GM10248 (cell line): Measurements from ENCODE around the gene RSBN1L.

Experiments
- CTCF ChIA-PET: fragments of 300-600 bp; sonication (Branson Sonifier 250); formaldehyde crosslinking; extraction: SDS; loops from one replicate; lab custom pipeline; 2021; ENCODE audit warnings: antibody characterized with exemption; lab: Yijun Ruan, JAX
- POLR2A ChIA-PET: fragments of 350-650 bp; sonication (Branson Sonifier 250); formaldehyde crosslinking; extraction: SDS; loops from one replicate; lab custom pipeline; 2020; ENCODE audit warnings: antibody characterized with exemption; lab: Yijun Ruan, JAX
- DNase-seq: peaks from one replicate; pipeline ENCODE4 v3.0.0; 2012; ENCODE audit errors: extremely low spot score
- TF ChIP-seq, protein P1 (sequence below): IDR thresholded peaks from 2 replicates; pipeline ENCODE4 v1.5.1; 2012; ENCODE audit warnings: mild to moderate bottlenecking, low read depth; ENCODE audit errors: extremely low read depth, missing control alignments, control extremely low read depth

RSBN1L gene

DNA sequence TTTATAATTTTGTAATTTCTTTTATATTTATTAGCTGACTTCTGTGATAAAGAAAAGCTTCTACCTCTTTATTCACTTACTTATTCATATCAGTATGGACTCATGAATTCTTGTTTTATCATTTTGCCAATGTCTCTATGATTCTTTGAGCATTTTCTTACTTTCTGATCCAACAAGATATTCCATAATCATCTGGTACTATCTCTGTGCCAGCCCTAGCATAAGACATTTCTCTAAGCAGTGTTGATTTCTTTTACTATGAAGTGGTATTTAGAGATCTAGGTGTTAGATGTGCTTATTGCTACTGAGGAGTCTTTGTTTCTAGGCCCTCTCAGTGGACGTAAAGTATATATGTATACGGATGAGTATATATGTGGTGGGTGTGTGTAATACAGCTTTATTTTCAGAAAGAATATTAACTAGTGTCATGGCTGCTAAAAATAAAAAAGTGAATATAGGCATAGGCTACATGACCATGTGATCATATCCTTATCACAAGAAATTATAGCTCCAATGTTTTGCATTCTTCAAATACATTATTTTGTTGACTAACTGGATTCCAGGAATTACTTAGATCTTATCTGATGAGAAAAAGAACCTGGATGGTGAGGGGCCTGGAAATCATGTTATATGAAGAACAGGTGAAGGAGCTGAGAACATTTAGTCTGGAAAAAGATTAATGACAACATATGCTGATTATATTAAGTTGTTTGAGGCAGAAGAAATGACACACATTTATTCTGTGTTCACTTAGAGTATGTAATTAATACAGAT is 115.4 kb downstream of the RSBN1L start:
- ChIA-PET CTCF (interaction anchor here (0.7 to 3.3 kb wide), 5 partner anchors 9 to 122 kb away, joined by 3 to 14 read pairs (median 4); partner anchors contain the start of genes PHTF2 and TMEM60), POLR2A (no interaction called here)
- DNase-seq, result no peak
- TF ChIP-seq, protein P1, sequence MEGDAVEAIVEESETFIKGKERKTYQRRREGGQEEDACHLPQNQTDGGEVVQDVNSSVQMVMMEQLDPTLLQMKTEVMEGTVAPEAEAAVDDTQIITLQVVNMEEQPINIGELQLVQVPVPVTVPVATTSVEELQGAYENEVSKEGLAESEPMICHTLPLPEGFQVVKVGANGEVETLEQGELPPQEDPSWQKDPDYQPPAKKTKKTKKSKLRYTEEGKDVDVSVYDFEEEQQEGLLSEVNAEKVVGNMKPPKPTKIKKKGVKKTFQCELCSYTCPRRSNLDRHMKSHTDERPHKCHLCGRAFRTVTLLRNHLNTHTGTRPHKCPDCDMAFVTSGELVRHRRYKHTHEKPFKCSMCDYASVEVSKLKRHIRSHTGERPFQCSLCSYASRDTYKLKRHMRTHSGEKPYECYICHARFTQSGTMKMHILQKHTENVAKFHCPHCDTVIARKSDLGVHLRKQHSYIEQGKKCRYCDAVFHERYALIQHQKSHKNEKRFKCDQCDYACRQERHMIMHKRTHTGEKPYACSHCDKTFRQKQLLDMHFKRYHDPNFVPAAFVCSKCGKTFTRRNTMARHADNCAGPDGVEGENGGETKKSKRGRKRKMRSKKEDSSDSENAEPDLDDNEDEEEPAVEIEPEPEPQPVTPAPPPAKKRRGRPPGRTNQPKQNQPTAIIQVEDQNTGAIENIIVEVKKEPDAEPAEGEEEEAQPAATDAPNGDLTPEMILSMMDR, result no peak

GRCh38 chr7:77812290-77812685 is 116.0 kb downstream of the RSBN1L start:
- TF ChIP-seq, protein P1, result no peak
- CTCF ChIA-PET, result interaction anchor here (0.9 to 3.3 kb wide), 4 partner anchors 9 to 32 kb away, joined by 3 to 14 read pairs (median 7); partner anchors contain the start of genes PHTF2 and TMEM60
- no peak for DNase-seq
- POLR2A ChIA-PET, result no interaction called here

DNA sequence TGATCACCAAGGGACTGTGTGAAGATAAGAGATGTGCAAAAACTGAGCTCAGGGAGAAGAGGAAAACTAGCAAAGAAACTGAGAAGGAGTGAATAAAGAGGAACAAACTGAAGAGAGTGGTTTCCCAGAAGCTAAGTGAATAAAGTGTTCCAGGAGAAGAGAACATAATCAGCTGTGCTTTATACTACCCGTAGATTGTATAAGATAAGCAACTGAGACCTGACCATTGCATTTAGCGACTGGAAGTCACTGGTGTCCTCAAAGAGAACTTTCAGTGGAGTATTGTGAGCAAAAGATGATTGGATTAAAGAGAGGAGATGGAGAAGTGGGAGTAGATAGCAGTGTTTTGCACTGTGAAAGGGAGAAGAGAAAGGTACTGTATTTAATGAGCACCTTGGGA is 116.9 kb downstream of the RSBN1L start:
- no peak for DNase-seq
- TF ChIP-seq, protein P1, result no peak
- POLR2A ChIA-PET, result no interaction called here
- CTCF ChIA-PET, result interaction anchor here (1.4 to 3.3 kb wide), 3 partner anchors 10 to 16 kb away, joined by 3 to 14 read pairs (median 10); partner anchors contain the start of genes PHTF2 and TMEM60

DNA sequence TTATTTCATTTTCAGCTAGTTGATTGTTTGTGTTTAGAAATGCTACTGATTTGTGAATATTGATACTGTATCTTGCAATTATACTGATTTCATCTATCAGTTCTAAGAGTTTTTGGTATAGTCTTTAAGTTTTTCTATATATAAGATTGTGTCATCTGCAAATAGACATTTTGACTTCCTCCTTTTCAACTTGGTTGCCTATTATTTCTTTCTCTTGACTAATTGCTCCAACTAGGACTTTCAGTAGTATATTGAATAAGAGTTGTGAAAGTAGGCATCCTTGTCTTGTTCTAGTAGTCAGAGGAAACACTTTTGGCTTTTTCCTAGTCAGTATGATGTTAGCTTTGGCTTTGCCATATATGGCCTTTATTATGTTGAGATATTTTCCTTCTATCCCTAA is 122.8 kb downstream of the RSBN1L start:
- CTCF ChIA-PET, result no interaction called here
- POLR2A ChIA-PET, result no interaction called here
- TF ChIP-seq, protein P1, result no peak
- DNase-seq, result no peak

GRCh38 chr7:77820967-77821366 is 124.7 kb downstream of the RSBN1L start:
- ChIA-PET CTCF (interaction anchor here (1.2 kb wide), 1 partner anchor 9 kb away, joined by 3 read pairs; no protein-coding TSS in a partner anchor), POLR2A (no interaction called here)
- TF ChIP-seq, protein P1, result no peak
- DNase-seq, result no peak

GRCh38 chr7:77822269-77822668 is 126.0 kb downstream of the RSBN1L start:
- TF ChIP-seq, protein P1, result no peak
- DNase-seq, result no peak
- ChIA-PET POLR2A (no interaction called here), CTCF (no interaction called here)
